Activated T-cell treated with anti-CD3 and anti-CD28 coated beads for 4 hours (primary cell): ENCODE measurements around the gene ELK4.

Source experiments
- DNase-seq: peaks from one replicate; pipeline ENCODE4 v3.0.0-alpha.2; 2020

ELK4 gene

GRCh38 chr1:205579711-205580110, 52.1 kb downstream of the ELK4 start:
- no peak for DNase-seq

DNA sequence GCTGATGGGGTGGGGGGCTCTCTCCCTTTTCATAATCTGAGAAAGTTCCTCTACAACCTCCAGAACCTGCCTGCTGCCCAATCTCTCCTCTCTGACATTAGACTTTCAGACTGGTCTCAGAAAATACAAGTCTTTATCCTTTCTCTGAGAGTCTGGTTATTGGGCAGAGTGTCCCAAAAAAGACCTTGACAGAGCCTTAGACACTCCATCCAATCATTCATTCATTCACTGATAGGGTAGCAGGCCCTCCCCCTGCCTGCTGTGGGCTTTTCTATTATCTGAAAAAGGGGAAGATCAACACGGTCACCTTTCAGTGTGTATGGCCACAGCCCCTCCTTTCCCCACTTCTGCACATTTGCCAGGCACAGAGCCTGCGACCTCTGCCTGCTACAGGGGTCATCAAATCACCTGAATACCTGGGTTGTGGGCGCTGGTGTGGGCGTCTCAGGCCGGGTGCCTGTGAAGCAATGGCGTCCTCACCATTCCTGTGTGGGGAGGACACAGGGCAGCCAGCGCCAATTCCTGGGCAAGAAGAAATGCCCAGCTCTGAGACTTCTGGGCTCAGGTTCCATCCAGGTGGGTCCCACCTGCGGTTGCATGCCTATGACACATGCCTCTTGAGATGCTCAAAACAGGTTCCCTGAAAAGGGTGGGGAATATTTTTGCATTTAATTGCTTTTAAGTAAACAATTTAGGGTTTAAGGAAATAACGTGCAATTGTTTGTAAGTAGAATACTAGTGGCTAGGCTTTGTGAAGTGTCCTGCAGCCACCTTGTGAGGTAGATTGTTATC, 52.8 kb downstream of the ELK4 start:
- DNase-seq, result no peak

DNA sequence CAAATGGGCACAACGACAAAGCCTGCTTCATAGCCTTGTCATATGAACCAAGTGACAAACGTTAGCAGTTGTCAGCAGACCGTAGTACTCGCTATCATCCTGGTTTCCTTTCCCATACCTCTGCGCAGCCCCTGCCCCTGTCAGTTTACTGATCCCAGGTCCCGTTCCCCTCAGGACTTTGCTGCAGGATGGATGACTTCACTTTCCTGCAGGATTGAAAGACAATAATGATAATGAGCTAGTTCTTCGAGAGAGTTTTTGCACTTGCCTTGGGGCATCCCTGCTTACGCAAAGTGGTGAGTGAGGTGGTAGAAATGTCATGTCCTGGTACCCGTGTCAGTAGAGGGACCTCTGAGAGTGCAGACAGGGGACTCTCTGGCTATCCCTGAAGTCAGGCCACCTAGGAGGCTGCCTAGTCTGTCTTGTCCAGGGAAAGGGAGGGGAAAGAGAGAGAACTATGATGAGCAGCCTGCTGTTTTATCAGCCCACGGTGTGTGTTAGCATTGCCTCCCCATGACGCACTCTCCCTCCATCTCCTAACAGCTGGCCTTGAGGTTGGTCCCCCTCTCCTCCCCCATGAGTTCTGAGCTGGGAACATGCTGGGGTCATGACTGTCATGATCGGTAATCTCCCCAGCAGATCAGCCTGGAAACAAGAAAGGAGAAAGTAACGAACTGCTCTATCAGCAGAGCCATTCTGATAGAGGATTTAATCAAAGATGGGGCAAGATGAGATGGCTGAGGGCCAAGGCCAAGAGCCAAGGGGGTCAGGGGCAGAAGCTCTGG, 53.7 kb downstream of the ELK4 start:
- DNase-seq, result no peak

DNA sequence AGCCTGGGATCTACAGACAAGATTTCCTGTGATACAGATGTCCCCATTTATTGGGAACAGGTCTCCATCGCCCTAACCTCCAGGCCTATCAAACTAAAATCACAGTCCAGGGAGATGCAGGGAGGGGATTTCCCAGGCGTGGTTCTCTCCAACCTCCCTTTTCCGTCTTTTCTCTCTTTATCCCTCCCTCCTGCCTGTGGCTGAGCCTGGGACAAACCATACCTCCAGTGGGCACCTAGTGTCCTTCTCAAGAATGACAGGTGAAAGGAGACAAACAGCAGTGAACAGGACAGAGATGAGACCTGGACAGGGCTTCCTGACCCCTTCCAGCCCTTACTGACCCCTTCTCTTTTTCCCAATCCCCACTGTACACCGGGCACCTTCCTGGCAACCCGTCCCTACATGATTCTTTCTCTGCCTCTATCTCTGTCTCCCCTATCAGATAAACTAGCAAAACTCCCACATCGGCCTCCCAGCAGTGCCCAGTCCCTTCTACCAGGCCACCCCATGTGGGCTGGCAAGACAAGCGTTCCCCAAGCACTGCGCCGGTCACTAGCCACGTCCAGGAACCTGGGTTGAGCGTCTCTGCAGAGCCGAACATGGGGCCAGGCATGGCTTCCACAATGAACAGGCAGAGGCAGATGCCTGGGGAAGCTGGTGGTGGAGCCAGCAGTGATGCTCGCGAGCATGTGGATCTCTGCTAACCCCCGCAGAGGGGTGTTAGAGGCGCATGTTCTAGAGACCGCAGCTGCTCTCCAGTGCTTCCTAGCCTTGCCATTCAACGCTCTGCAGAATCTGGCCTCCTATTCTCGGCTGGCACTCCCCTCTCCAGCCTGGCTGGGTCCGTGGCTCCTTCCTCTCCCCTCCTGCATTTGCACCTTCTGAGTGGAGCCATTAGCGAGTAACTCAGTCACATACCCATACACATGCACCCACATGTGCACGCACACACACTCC, 54.7 kb downstream of the ELK4 start:
- no peak for DNase-seq

GRCh38 chr1:205576011-205576410, 55.8 kb downstream of the ELK4 start:
- no peak for DNase-seq

GRCh38 chr1:205575294-205575885, 56.4 kb downstream of the ELK4 start:
- no peak for DNase-seq

DNA sequence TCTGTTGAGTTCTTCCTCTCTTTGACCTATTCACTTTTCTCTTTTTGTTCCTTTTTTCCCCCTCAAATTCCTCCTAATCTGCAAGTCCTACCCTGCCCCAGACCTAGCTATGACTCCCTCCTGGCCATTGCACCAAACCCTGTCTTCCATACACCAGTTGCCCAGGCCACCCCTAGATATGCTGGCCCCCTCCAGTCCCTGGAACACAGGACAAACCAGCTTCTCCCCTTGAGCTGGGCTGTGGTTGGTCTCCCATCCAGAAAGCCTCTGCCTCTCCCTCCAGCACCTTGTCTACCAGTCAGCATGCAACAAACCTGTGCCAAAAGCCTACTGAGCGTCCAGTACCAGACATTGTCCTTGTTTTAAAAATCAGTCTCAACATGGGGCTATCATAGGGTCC, 59.4 kb downstream of the ELK4 start:
- DNase-seq, result no peak

- no peak for DNase-seq
These were observed 60.1 kb downstream of the ELK4 start for GRCh38 chr1:205571747-205572146.

GRCh38 chr1:205570796-205571537, 60.8 kb downstream of the ELK4 start:
- DNase-seq, result no peak

DNA sequence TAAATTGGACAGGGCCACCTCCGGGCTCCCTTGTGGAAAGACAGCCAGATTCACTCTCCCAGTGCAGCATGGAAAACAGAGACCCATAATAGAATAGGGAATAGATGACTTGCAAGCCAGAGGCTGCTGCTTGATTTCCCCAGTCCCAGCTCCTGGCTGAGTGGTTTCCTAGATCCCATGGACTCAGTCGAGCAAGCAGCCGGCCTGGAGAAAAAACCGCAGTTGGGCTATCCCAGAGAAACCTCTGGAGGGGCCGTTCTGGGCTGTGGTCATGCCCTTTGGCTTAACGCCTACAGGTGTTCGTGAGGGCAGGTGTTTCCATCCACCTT, 61.7 kb downstream of the ELK4 start:
- DNase-seq, result no peak

DNA sequence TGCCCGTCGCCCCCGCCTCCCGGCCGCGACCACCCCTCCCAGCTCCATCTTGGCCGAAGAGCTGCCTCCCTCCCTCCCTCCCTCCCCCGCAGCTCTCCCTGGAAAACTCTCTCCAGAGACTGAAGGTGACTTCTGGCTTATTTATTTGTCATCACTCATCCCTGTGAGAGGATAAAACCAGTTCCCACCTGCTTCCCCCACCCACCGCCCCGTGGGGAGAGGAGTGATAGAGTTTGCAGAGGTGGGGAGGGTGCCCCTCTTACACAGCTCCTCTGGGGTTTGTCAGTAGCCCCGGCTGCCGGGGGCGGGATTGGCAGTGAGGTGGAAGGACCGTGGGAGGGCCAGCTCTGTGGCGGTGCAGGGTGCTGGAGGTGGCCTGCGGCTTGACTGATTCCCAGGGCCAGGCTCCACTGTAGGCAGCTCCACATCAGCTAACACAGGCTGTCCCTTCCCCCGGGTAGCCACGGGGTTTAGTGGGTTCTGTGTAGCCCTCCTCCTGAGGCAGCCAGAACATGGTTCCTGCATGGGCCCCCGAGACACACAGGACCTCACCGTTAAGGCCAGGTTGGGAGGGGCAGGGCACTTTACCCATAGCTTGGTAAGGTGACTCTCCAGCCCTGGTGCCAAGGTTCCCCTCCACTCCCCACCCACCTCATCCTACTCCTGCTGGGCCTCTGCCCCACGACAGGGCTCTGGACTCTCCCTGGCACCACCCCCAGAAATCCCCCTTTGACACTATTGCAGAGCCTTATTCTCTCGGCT, 62.2 kb downstream of the ELK4 start:
- no peak for DNase-seq

DNA sequence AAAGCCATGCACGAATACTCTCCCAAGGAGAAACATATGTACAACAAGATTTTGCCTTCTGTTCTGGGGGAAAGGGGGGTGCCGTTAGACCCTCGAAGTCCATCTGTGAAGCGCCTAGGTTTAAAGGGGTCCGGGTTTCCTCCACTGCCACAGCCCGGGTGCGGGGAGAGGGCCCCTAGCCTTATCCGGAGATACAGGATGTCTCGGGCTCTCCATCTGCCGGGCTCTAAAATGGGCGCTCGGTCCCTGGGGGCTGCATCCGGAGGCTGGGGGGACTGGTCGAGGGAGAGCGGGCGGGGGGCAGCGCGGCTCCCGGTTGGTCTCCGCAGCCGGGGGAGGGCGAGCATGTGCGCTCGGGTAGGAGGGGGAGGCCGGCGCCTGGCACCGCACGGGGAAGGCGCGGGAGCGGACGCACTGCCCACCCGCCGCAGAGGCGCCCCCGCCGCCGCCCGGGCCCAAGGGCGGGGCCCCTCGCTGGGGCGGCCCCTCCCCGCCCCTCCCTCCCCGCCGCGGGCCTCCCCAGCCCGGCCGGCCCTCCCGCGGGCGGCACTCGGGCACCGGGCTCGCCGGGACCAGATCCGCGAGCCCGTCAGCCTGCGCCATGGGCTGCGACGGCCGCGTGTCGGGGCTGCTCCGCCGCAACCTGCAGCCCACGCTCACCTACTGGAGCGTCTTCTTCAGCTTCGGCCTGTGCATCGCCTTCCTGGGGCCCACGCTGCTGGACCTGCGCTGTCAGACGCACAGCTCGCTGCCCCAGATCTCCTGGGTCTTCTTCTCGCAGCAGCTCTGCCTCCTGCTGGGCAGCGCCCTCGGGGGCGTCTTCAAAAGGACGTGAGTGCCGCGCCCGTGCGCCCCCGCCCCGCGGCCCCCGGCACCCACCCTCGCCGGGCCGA, 63.1 kb downstream of the ELK4 start:
- DNase-seq, result no peak

DNA sequence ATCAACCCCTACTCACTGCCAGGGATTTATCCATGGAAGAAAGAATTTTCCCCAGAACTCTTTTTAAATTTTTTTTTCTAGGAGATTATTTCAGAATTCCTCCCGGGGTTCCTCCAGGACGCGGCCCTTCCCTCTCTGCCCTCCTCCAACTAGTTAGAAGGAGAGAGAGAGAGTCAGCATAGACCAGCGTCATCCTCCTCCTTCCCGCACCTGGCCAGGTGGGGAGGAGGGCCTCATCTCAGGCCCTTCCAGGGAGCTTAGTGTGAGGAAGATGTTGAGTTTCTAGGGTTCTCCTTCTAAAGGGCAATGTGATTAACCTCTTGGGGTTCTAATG, 63.7 kb downstream of the ELK4 start:
- no peak for DNase-seq

DNA sequence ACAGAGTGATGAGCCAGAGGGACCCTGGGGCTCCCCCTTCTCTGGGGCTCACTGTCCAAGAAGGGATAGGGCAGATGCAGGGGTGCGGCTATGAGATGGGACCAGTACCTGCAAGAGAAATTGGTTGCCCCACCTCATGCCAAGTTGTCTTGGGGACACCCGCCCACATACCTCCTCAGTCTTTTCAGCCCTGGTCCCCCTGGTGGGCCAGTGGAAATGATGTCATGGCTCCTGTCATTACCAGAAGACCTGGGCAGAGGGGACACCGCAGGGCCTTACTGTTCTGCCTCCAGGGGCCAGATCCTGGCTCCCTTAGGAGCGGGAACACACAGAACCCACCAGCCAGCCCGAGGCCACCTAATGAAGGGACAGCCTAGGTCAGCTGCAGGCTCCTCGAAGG, 64.1 kb downstream of the ELK4 start:
- DNase-seq, result no peak

DNA sequence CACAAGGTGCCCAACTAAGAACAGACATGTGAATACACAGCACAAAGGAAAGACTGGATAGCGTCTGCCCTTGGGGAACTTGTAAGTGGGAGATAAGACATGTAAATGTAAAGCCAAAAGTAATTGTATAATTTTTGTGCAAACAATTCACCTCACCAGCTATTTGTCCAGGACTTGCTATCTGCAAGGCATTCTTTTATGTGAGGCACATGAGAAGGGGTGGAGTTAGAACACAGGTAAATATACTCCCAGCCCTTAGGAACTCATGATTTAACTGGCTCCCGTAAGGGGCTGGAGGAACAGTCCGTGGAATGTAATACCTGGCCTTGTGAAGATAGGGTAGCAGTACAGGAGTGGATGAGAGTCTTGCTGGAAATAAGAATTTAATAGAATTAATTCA, 66.0 kb downstream of the ELK4 start:
- no peak for DNase-seq

DNA sequence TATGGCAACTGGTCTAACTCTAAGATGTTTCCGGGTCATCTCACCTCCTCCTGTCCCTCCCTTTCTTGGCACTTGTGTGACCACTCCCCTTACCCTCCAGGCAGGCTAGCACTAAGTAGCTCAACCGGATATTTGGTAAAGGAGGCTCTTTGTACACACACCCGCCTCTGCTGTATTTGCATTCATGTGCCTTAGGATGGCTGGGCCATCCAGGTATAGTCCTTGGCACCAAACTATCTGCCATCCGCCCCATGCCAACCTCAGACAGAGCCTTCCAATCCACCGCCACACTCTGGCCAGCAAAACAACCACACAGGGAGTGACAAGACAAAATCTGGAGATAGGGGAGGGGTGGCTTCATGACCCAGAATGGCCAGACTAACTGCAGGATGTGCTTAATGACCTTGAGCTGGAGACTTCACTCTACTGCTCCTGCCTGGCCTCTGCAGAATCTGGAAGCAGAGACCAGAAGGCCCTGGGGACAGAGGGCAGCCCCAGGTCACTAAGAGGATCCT, 67.8 kb downstream of the ELK4 start:
- no peak for DNase-seq

GRCh38 chr1:205561501-205562203, 70.2 kb downstream of the ELK4 start:
- no peak for DNase-seq
